Liver (tissue), 9 donors: ENCODE results near the gene HFM1. TPM values are rescaled to one million over a fixed set of nuclear protein-coding genes. Genes with fewer than 3 reads are reported as not detected.

ENCODE experiments used
- DNase-seq: peaks from one replicate; pipeline ENCODE4 v3.0.0-alpha.2; 2017; ENCODE audit warnings: low spot score
- H3K27ac ChIP-seq, 2 donors: one replicate each; pipeline ENCODE4 v1.7.0; 2013; ENCODE audit warnings: inconsistent platforms in 2 of 2, low read length in 2 of 2, control low read depth in 1 of 2, low read depth in 1 of 2, mild to moderate bottlenecking in 1 of 2
- H3K27me3 ChIP-seq, 4 donors: one replicate each; pipeline versions ENCODE4 v1.6.1 to v1.7.0; 2013; ENCODE audit warnings: low read length in 3 of 4, inconsistent platforms in 1 of 4, mild to moderate bottlenecking in 1 of 4, moderate library complexity in 1 of 4; ENCODE audit not compliant: control insufficient read depth in 4 of 4, insufficient read depth in 4 of 4
- H3K36me3 ChIP-seq, 4 donors: one replicate each; pipeline versions ENCODE4 v1.6.1 to v1.7.0; 2013; ENCODE audit warnings: low read length in 3 of 4, mild to moderate bottlenecking in 3 of 4, low read depth in 1 of 4, moderate library complexity in 1 of 4; ENCODE audit not compliant: control insufficient read depth in 4 of 4, insufficient read depth in 3 of 4
- H3K4me1 ChIP-seq, 4 donors: one replicate each; pipeline versions ENCODE4 v1.6.1 to v1.7.0; 2013; ENCODE audit warnings: low read length in 3 of 4, mild to moderate bottlenecking in 3 of 4, moderate library complexity in 1 of 4; ENCODE audit not compliant: control insufficient read depth in 4 of 4, insufficient read depth in 4 of 4
- H3K4me3 ChIP-seq, 3 donors: one replicate each; pipeline versions ENCODE4 v1.6.1 to v1.7.0; 2013; ENCODE audit warnings: low read length in 3 of 3, control low read depth in 1 of 3, low read depth in 1 of 3, mild to moderate bottlenecking in 1 of 3
- H3K9ac ChIP-seq, 2 donors: one replicate each; pipeline ENCODE4 v1.7.0; 2013; ENCODE audit warnings: low read length in 2 of 2, mild to moderate bottlenecking in 2 of 2, moderate library complexity in 2 of 2, control low read depth in 1 of 2, low read depth in 1 of 2
- H3K9me3 ChIP-seq, 4 donors: one replicate each; pipeline versions ENCODE4 v1.6.1 to v1.7.0; 2013; ENCODE audit warnings: low read length in 3 of 4; ENCODE audit not compliant: control insufficient read depth in 4 of 4
- EGR1 ChIP-seq, 2 donors: IDR thresholded peaks; 2 replicates each; pipeline ENCODE4 v1.6.1; 2016 to 2018; ENCODE audit warnings: antibody characterized with exemption in 2 of 2, low read depth in 2 of 2
- FOXA2 ChIP-seq: IDR thresholded peaks from 2 replicates; pipeline ENCODE4 v1.6.1; 2016; ENCODE audit warnings: antibody characterized with exemption
- GABPA ChIP-seq, 2 donors: IDR thresholded peaks in 1 of 2; conservative IDR thresholded peaks in 1 of 2; 2 replicates each; pipeline ENCODE4 v1.6.1; 2016; ENCODE audit warnings: antibody characterized with exemption in 2 of 2, mild to moderate bottlenecking in 1 of 2, moderate library complexity in 1 of 2
- HNF4A ChIP-seq, 2 donors: conservative IDR thresholded peaks; 2 replicates each; pipeline ENCODE4 v1.6.1; 2016; ENCODE audit warnings: antibody characterized with exemption in 2 of 2, mild to moderate bottlenecking in 2 of 2
- HNF4G ChIP-seq: IDR thresholded peaks from 2 replicates; pipeline ENCODE4 v1.6.1; 2016; ENCODE audit warnings: antibody characterized with exemption
- JUND ChIP-seq, 2 donors: IDR thresholded peaks; 2 replicates each; pipeline ENCODE4 v1.6.1; 2016; ENCODE audit warnings: antibody characterized with exemption in 2 of 2
- MAX ChIP-seq: IDR thresholded peaks from 2 replicates; pipeline ENCODE4 v1.6.1; 2016; ENCODE audit warnings: antibody characterized with exemption
- NR2F2 ChIP-seq: IDR thresholded peaks from 2 replicates; pipeline ENCODE4 v1.6.1; 2016; ENCODE audit warnings: antibody characterized with exemption
- RAD21 ChIP-seq, 2 donors: IDR thresholded peaks; 2 replicates each; pipeline ENCODE4 v1.6.1; 2016; ENCODE audit warnings: antibody characterized with exemption in 2 of 2, mild to moderate bottlenecking in 2 of 2
- RXRA ChIP-seq, 2 donors: IDR thresholded peaks; 2 replicates each; pipeline ENCODE4 v1.6.1; 2017 to 2018; ENCODE audit warnings: antibody characterized with exemption in 2 of 2, mild to moderate bottlenecking in 1 of 2
- SP1 ChIP-seq: IDR thresholded peaks from 2 replicates; pipeline ENCODE4 v1.6.1; 2018; ENCODE audit warnings: antibody characterized with exemption, mild to moderate bottlenecking
- TAF1 ChIP-seq: conservative IDR thresholded peaks from 2 replicates; pipeline ENCODE4 v1.6.1; 2016; ENCODE audit warnings: antibody characterized with exemption, mild to moderate bottlenecking
- YY1 ChIP-seq: IDR thresholded peaks from 2 replicates; pipeline ENCODE4 v1.6.1; 2016; ENCODE audit warnings: antibody characterized with exemption, mild to moderate bottlenecking
- ZBTB33 ChIP-seq: IDR thresholded peaks from 2 replicates; pipeline ENCODE4 v1.6.1; 2016; ENCODE audit warnings: antibody characterized with exemption
- WGBS: extraction: QIAGEN DNeasy Blood & Tissue Kit; methylation state at CpG from one replicate; pipeline ENCODE4 v1.1.7; 2013; 5-methylcytosine and 5-hydroxymethylcytosine counted together
- polyA plus RNA-seq, 2 donors: library from polyadenylated mRNA; stranded (reverse) in 1 of 2; unstranded in 1 of 2; fragments of 200-250 nt in 1 of 2; fragments of >200 nt in 1 of 2; fragmentation: Nextera tagmentation in 1 of 2; extraction: Ambion mirVana in 1 of 2; gene quantifications; one replicate each; pipeline versions ENCODE4 v1.2.1 to v1.2.3, GENCODE V29; 2013 to 2015
- total RNA-seq, 2 donors: library from RNA; depleted of rRNA; stranded (reverse); fragments of >200 nt; gene quantifications; one replicate each; pipeline ENCODE4 v1.2.3, GENCODE V29; 2014
- TF ChIP-seq, protein P1 (sequence below): fragments of 150-350 bp; IDR thresholded peaks from 2 replicates; pipeline ENCODE4 v1.5.1; 2017; ENCODE audit warnings: improper control_type of control experiment, low read depth, low read length; ENCODE audit not compliant: missing input control
- TF ChIP-seq, protein P2 (sequence below): IDR thresholded peaks from 2 replicates; pipeline ENCODE4 v1.6.1; 2016; ENCODE audit warnings: antibody characterized with exemption
- TF ChIP-seq, protein P3 (sequence below): IDR thresholded peaks from 2 replicates; pipeline ENCODE4 v1.6.1; 2016; ENCODE audit warnings: antibody characterized with exemption, mild to moderate bottlenecking
- donor health status: healthy.
- donor health status: healthy.
- donor health status: healthy.
- donor health status: healthy.
- donor health status: healthy.

The HFM1 gene
- total and polyA plus RNA-seq, 4 donors, result 0.01 to 2.8 (median 0.29) TPM

DNA sequence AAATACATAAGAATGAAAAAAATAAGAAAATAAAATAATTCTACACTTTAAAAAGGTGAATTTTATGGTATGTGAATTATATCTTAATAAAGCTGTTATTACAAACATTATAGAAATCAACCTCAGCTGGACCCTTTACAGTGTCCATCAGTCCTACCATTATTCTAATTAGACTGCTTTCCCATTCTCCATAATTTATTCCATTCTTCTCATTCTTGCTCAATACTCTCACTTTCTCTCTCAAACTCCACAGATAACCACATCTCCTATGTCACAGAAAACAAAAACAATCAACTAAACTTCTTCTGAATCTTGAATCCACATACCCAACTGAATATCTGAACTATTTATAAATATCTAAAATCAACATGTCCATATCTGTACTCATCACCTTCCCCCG is 11.6 kb downstream of the HFM1 start (continued):
- TF ChIP-seq, protein P1, sequence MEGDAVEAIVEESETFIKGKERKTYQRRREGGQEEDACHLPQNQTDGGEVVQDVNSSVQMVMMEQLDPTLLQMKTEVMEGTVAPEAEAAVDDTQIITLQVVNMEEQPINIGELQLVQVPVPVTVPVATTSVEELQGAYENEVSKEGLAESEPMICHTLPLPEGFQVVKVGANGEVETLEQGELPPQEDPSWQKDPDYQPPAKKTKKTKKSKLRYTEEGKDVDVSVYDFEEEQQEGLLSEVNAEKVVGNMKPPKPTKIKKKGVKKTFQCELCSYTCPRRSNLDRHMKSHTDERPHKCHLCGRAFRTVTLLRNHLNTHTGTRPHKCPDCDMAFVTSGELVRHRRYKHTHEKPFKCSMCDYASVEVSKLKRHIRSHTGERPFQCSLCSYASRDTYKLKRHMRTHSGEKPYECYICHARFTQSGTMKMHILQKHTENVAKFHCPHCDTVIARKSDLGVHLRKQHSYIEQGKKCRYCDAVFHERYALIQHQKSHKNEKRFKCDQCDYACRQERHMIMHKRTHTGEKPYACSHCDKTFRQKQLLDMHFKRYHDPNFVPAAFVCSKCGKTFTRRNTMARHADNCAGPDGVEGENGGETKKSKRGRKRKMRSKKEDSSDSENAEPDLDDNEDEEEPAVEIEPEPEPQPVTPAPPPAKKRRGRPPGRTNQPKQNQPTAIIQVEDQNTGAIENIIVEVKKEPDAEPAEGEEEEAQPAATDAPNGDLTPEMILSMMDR, result no peak
- no peak for TF ChIP-seq TAF1
- no peak for TF ChIP-seq EGR1 (IDR thresholded peaks at IDR 0.05; ENCODE audit: low read depth in 2 of 2)
- TF ChIP-seq YY1, result no peak
- no peak for TF ChIP-seq MAX
- TF ChIP-seq GABPA (IDR thresholded peaks at IDR 0.05 in 1 of 2, conservative IDR thresholded peaks at IDR 0.05 in 1 of 2), result no peak
- TF ChIP-seq NR2F2, result no peak
- TF ChIP-seq RXRA (IDR thresholded peaks at IDR 0.05), result no peak
- TF ChIP-seq, protein P2, sequence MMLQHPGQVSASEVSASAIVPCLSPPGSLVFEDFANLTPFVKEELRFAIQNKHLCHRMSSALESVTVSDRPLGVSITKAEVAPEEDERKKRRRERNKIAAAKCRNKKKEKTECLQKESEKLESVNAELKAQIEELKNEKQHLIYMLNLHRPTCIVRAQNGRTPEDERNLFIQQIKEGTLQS, result no peak
- no peak for TF ChIP-seq SP1
- TF ChIP-seq JUND (IDR thresholded peaks at IDR 0.05), result no peak
- TF ChIP-seq RAD21 (IDR thresholded peaks at IDR 0.05), result no peak

DNA sequence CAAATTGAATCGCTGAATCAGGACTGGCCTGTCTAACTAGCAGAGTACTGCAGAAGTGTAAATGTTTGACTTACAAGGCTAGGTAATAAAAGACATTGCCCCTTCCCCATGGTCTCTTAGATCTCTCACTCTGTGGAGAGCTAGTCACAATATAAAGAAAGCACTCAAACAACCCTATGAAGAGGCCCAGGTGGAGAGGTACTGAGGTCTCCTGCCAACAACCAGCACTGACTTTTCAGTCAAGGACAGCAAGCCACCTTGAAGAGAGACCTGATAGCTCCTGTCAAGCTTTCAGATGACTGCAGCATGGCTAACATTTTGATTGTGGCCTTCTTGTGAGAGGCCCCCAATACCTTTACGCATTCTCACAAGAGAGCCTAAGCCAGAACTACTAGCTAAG is 18.5 kb downstream of the HFM1 start:
- TF ChIP-seq, protein P1, result no peak
- no peak for TF ChIP-seq NR2F2
- no peak for TF ChIP-seq EGR1 (IDR thresholded peaks at IDR 0.05; ENCODE audit: low read depth in 2 of 2)
- TF ChIP-seq SP1, result no peak
- TF ChIP-seq TAF1, result no peak
- no peak for TF ChIP-seq GABPA (IDR thresholded peaks at IDR 0.05 in 1 of 2, conservative IDR thresholded peaks at IDR 0.05 in 1 of 2)
- TF ChIP-seq, protein P3, sequence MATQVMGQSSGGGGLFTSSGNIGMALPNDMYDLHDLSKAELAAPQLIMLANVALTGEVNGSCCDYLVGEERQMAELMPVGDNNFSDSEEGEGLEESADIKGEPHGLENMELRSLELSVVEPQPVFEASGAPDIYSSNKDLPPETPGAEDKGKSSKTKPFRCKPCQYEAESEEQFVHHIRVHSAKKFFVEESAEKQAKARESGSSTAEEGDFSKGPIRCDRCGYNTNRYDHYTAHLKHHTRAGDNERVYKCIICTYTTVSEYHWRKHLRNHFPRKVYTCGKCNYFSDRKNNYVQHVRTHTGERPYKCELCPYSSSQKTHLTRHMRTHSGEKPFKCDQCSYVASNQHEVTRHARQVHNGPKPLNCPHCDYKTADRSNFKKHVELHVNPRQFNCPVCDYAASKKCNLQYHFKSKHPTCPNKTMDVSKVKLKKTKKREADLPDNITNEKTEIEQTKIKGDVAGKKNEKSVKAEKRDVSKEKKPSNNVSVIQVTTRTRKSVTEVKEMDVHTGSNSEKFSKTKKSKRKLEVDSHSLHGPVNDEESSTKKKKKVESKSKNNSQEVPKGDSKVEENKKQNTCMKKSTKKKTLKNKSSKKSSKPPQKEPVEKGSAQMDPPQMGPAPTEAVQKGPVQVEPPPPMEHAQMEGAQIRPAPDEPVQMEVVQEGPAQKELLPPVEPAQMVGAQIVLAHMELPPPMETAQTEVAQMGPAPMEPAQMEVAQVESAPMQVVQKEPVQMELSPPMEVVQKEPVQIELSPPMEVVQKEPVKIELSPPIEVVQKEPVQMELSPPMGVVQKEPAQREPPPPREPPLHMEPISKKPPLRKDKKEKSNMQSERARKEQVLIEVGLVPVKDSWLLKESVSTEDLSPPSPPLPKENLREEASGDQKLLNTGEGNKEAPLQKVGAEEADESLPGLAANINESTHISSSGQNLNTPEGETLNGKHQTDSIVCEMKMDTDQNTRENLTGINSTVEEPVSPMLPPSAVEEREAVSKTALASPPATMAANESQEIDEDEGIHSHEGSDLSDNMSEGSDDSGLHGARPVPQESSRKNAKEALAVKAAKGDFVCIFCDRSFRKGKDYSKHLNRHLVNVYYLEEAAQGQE, result no peak
- TF ChIP-seq RXRA (IDR thresholded peaks at IDR 0.05), result no peak
- no peak for TF ChIP-seq HNF4G
- TF ChIP-seq, protein P2, result no peak
- TF ChIP-seq ZBTB33, result no peak
- no peak for TF ChIP-seq FOXA2
- no peak for TF ChIP-seq RAD21 (IDR thresholded peaks at IDR 0.05)
- TF ChIP-seq HNF4A (conservative IDR thresholded peaks at IDR 0.05), result no peak
- TF ChIP-seq JUND (IDR thresholded peaks at IDR 0.05), result no peak
- 79% methylated on average over 2 of the region's 2 CpGs for WGBS

More for the DNA sequence above, 18.5 kb downstream of the HFM1 start:
- Histone ChIP-seq H3K27me3 (no peaks in the 10 kb centered on the region), H3K36me3 (no peaks in the 10 kb centered on the region), H3K4me1 (no peaks in the 10 kb centered on the region), H3K27ac (no peak overlapping the region), H3K4me3 (no peak overlapping the region), H3K9ac (no peak overlapping the region), H3K9me3 (no peaks in the 10 kb centered on the region)
- no peak for DNase-seq
